Mononuclear cell (primary cell): ENCODE results near the gene RPS6KA1. TPM values are rescaled to one million over a fixed set of nuclear protein-coding genes. Genes with fewer than 3 reads are reported as not detected.
"Not testable (repeated sequence)": the region's sequence is repeated elsewhere in the genome, so short reads cannot be mapped to it uniquely, and the experiment has no call there.

Experiments
- H3K27me3 ChIP-seq: 2 replicates; pipeline ENCODE4 v1.6.0; 2011; ENCODE audit warnings: low read length, control low read depth; ENCODE audit not compliant: insufficient read depth
- H3K4me1 ChIP-seq: 2 replicates; pipeline ENCODE4 v1.5.1; 2011; ENCODE audit warnings: mild to moderate bottlenecking, low read length, control low read depth; ENCODE audit not compliant: insufficient read depth
- H3K4me3 ChIP-seq: 2 replicates; pipeline ENCODE4 v1.5.1; 2011; ENCODE audit warnings: mild to moderate bottlenecking, low read length, moderate library complexity
- H3K9me3 ChIP-seq: 2 replicates; pipeline ENCODE4 v1.5.1; 2011; ENCODE audit warnings: low read depth, mild to moderate bottlenecking, control low read depth, low read length
- total RNA-seq: library from RNA; depleted of rRNA; stranded (reverse); fragments of >200 nt; gene quantifications from one replicate; pipeline ENCODE4 v1.2.3, GENCODE V29; 2012

Gene RPS6KA1
- total RNA-seq, 1 donor = 49.2 TPM

GRCh38 chr1:26583646-26584485, 54.3 kb downstream of the RPS6KA1 start:
- H3K27me3 ChIP-seq = no peaks in the 10 kb centered on the region
- H3K4me3 ChIP-seq = no peak overlapping the region
- peaks cover 36% of the 10 kb centered on the region for H3K4me1 ChIP-seq
- H3K9me3 ChIP-seq = no peaks in the 10 kb centered on the region

GRCh38 chr1:26584588-26584987, 55.0 kb downstream of the RPS6KA1 start:
- not testable (repeated sequence) for H3K4me3 ChIP-seq, H3K27me3 ChIP-seq, H3K9me3 ChIP-seq
- H3K4me1 ChIP-seq = peaks cover 36% of the 10 kb centered on the region

- no peaks in the 10 kb centered on the region for H3K27me3 ChIP-seq
- no peaks in the 10 kb centered on the region for H3K9me3 ChIP-seq
- H3K4me3 ChIP-seq = no peak overlapping the region
- H3K4me1 ChIP-seq = peaks cover 36% of the 10 kb centered on the region
Measured at GRCh38 chr1:26585471-26585870, 55.9 kb downstream of the RPS6KA1 start.

- Histone ChIP-seq H3K4me3 (no peak overlapping the region), H3K4me1 (peaks cover 2% of the 10 kb centered on the region), H3K9me3 (no peaks in the 10 kb centered on the region), H3K27me3 (no peaks in the 10 kb centered on the region)
Measured at GRCh38 chr1:26593385-26593784, 63.8 kb downstream of the RPS6KA1 start.

GRCh38 chr1:26594593-26594992, 65.0 kb downstream of the RPS6KA1 start:
- peaks cover 12% of the 10 kb centered on the region for H3K4me1 ChIP-seq
- not testable (repeated sequence) for H3K27me3 ChIP-seq, H3K9me3 ChIP-seq, H3K4me3 ChIP-seq

GRCh38 chr1:26597629-26598039, 68.1 kb downstream of the RPS6KA1 start:
- no peak overlapping the region for H3K4me3 ChIP-seq
- no peaks in the 10 kb centered on the region for H3K9me3 ChIP-seq
- H3K4me1 ChIP-seq = peaks cover 12% of the 10 kb centered on the region
- no peaks in the 10 kb centered on the region for H3K27me3 ChIP-seq

GRCh38 chr1:26598890-26599289, 69.3 kb downstream of the RPS6KA1 start:
- no peaks in the 10 kb centered on the region for H3K9me3 ChIP-seq
- H3K4me3 ChIP-seq = no peak overlapping the region
- no peaks in the 10 kb centered on the region for H3K27me3 ChIP-seq
- peaks cover 12% of the 10 kb centered on the region for H3K4me1 ChIP-seq

GRCh38 chr1:26602378-26602959, 72.9 kb downstream of the RPS6KA1 start:
- no peaks in the 10 kb centered on the region for H3K9me3 ChIP-seq
- no peaks in the 10 kb centered on the region for H3K27me3 ChIP-seq
- H3K4me3 ChIP-seq = no peak overlapping the region
- peaks cover 21% of the 10 kb centered on the region for H3K4me1 ChIP-seq

- no peaks in the 10 kb centered on the region for H3K27me3 ChIP-seq
- H3K9me3 ChIP-seq = no peaks in the 10 kb centered on the region
- H3K4me1 ChIP-seq = peaks cover 26% of the 10 kb centered on the region
- no peak overlapping the region for H3K4me3 ChIP-seq
Measured at GRCh38 chr1:26603856-26604255, 74.3 kb downstream of the RPS6KA1 start.

GRCh38 chr1:26607186-26607585, 77.6 kb downstream of the RPS6KA1 start:
- Histone ChIP-seq H3K4me3 (no peak overlapping the region), H3K9me3 (no peaks in the 10 kb centered on the region), H3K4me1 (peaks cover 24% of the 10 kb centered on the region), H3K27me3 (no peaks in the 10 kb centered on the region)

GRCh38 chr1:26608895-26609294, 79.3 kb downstream of the RPS6KA1 start:
- H3K4me1 ChIP-seq = peaks cover 24% of the 10 kb centered on the region
- H3K27me3 ChIP-seq = no peaks in the 10 kb centered on the region
- H3K9me3 ChIP-seq = no peaks in the 10 kb centered on the region
- H3K4me3 ChIP-seq = no peak overlapping the region

- Histone ChIP-seq H3K4me1 (peaks cover 24% of the 10 kb centered on the region), H3K9me3 (no peaks in the 10 kb centered on the region), H3K4me3 (no peak overlapping the region), H3K27me3 (no peaks in the 10 kb centered on the region)
Measured at GRCh38 chr1:26610781-26611180, 81.2 kb downstream of the RPS6KA1 start.

- H3K4me3 ChIP-seq, H3K9me3 ChIP-seq, H3K27me3 ChIP-seq: not testable (repeated sequence)
- peaks cover 14% of the 10 kb centered on the region for H3K4me1 ChIP-seq
Measured at GRCh38 chr1:26612627-26613026, 83.1 kb downstream of the RPS6KA1 start.

GRCh38 chr1:26614655-26615411, 85.3 kb downstream of the RPS6KA1 start:
- Histone ChIP-seq H3K27me3 (no peaks in the 10 kb centered on the region), H3K4me3 (no peak overlapping the region), H3K9me3 (no peaks in the 10 kb centered on the region), H3K4me1 (peaks cover 17% of the 10 kb centered on the region)

- no peaks in the 10 kb centered on the region for H3K9me3 ChIP-seq
- H3K4me1 ChIP-seq = peaks cover 27% of the 10 kb centered on the region
- H3K27me3 ChIP-seq = no peaks in the 10 kb centered on the region
- H3K4me3 ChIP-seq = no peak overlapping the region
Measured at GRCh38 chr1:26616881-26617280, 87.3 kb downstream of the RPS6KA1 start.
